GM23338 (cell line): Measurements from ENCODE around the gene CD74. TPM values are rescaled to one million over a fixed set of nuclear protein-coding genes. Genes with fewer than 3 reads are reported as not detected.

Experiments used
- ATAC-seq: fragments of 200-7000 bp; cut with Tn5 transposase; 3 replicates; pipeline ENCODE4 v1.9.1; 2020
- DNase-seq: peaks from one replicate; pipeline ENCODE4 v3.0.0-alpha.2; 2015; ENCODE audit warnings: low spot score
- H2AFZ ChIP-seq: fragments of 200-600 bp; sonication (generic); 2 replicates; pipeline ENCODE4 v1.8.0; 2016; ENCODE audit warnings: antibody characterized with exemption, mild to moderate bottlenecking, moderate library complexity
- H3F3A ChIP-seq: fragments of 200-600 bp; sonication (generic); replicated peaks from 2 replicates; pipeline ENCODE4 v1.8.0; 2017; ENCODE audit warnings: antibody characterized with exemption, mixed run types, low read depth
- H3K27ac ChIP-seq: fragments of 200-600 bp; sonication (generic); 2 replicates; pipeline ENCODE4 v1.6.1; 2016; ENCODE audit warnings: low read depth
- H3K27me3 ChIP-seq: fragments of 200-600 bp; sonication (generic); 2 replicates; pipeline ENCODE4 v1.8.0; 2016; ENCODE audit warnings: mild to moderate bottlenecking, mixed run types, moderate library complexity; ENCODE audit not compliant: insufficient read depth
- H3K36me3 ChIP-seq: fragments of 200-600 bp; sonication (generic); 2 replicates; pipeline ENCODE4 v1.8.0; 2016; ENCODE audit warnings: mild to moderate bottlenecking; ENCODE audit not compliant: insufficient read depth
- H3K4me1 ChIP-seq: fragments of 200-600 bp; sonication (generic); 2 replicates; pipeline ENCODE4 v1.8.0; 2016; ENCODE audit warnings: mild to moderate bottlenecking, moderate library complexity; ENCODE audit not compliant: insufficient read depth
- H3K4me2 ChIP-seq: fragments of 200-600 bp; sonication (generic); 2 replicates; pipeline ENCODE4 v1.7.1; 2017; ENCODE audit warnings: mixed run types
- H3K4me3 ChIP-seq: fragments of 200-600 bp; sonication (generic); 2 replicates; pipeline ENCODE4 v1.6.1; 2016; ENCODE audit warnings: mixed run types
- H3K79me2 ChIP-seq: fragments of 200-600 bp; sonication (generic); replicated peaks from 2 replicates; pipeline ENCODE4 v1.8.0; 2017; ENCODE audit warnings: mild to moderate bottlenecking; ENCODE audit not compliant: insufficient read depth
- H3K9me2 ChIP-seq: fragments of 200-600 bp; sonication (generic); 2 replicates; pipeline ENCODE4 v1.8.0; 2017; ENCODE audit not compliant: insufficient read depth
- H4K20me1 ChIP-seq: fragments of 200-600 bp; sonication (generic); replicated peaks from 2 replicates; pipeline ENCODE4 v1.8.0; 2017; ENCODE audit warnings: mild to moderate bottlenecking; ENCODE audit not compliant: insufficient read depth
- H3K27ac Mint-ChIP-seq: 2 replicates; pipeline ENCODE4 v1.8.0; 2020; ENCODE audit warnings: inconsistent platforms, mild to moderate bottlenecking, moderate library complexity, mixed read lengths
- H3K27me3 Mint-ChIP-seq: 3 replicates; pipeline ENCODE4 v1.8.0; 2022; ENCODE audit warnings: low read depth, mild to moderate bottlenecking, moderate library complexity, mixed read lengths, inconsistent platforms; ENCODE audit not compliant: insufficient read depth, poor library complexity
- H3K36me3 Mint-ChIP-seq: 3 replicates; pipeline ENCODE4 v1.8.0; 2021; ENCODE audit warnings: low read depth, mild to moderate bottlenecking, inconsistent platforms, moderate library complexity, mixed read lengths
- H3K4me1 Mint-ChIP-seq: 3 replicates; pipeline ENCODE4 v1.8.0; 2020; ENCODE audit warnings: mild to moderate bottlenecking, inconsistent platforms, mixed read lengths
- H3K4me3 Mint-ChIP-seq: 3 replicates; pipeline ENCODE4 v1.8.0; 2021; ENCODE audit warnings: moderate library complexity, mild to moderate bottlenecking, inconsistent platforms, mixed read lengths
- H3K9me3 Mint-ChIP-seq: 3 replicates; pipeline ENCODE4 v1.8.0; 2020; ENCODE audit warnings: moderate library complexity, mild to moderate bottlenecking, inconsistent platforms, mixed read lengths
- CREB1 ChIP-seq: fragments of 250-450 bp; sonication (Bioruptor Pico); IDR thresholded peaks from 2 replicates; pipeline ENCODE4 v1.5.0; 2020; ENCODE audit warnings: low read depth, mild to moderate bottlenecking, moderate library complexity
- CTCF ChIP-seq, 2 experiments: fragments of 200-600 bp in 1 of 2; sonication (generic) in 1 of 2; conservative IDR thresholded peaks; 2 replicates each; pipeline versions ENCODE4 v1.5.1 to v1.6.1; 2016 to 2017; ENCODE audit warnings: antibody characterized with exemption in 2 of 2, low read depth in 2 of 2, mild to moderate bottlenecking in 2 of 2, moderate library complexity in 1 of 2
- EZH2 ChIP-seq: fragments of 200-600 bp; sonication (generic); IDR thresholded peaks from one replicate; pipeline ENCODE4 v1.8.0; 2017; ENCODE audit warnings: antibody characterized with exemption, mild to moderate bottlenecking, low read depth; ENCODE audit not compliant: unreplicated experiment
- EZH2phosphoT487 ChIP-seq: fragments of 200-600 bp; sonication (generic); IDR thresholded peaks from one replicate; pipeline ENCODE4 v1.8.1; 2018; ENCODE audit warnings: antibody characterized with exemption; ENCODE audit not compliant: unreplicated experiment
- JUNB ChIP-seq: IDR thresholded peaks from one replicate; pipeline ENCODE4 v1.6.1; 2016; ENCODE audit warnings: antibody characterized with exemption; ENCODE audit not compliant: unreplicated experiment
- NANOG ChIP-seq: IDR thresholded peaks from 2 replicates; pipeline ENCODE4 v1.6.1; 2016; ENCODE audit warnings: antibody characterized with exemption, borderline replicate concordance
- POLR2AphosphoS5 ChIP-seq: IDR thresholded peaks from 2 replicates; pipeline ENCODE4 v1.6.1; 2016; ENCODE audit warnings: antibody characterized with exemption, low read depth
- STAT1 ChIP-seq: IDR thresholded peaks from one replicate; pipeline ENCODE4 v1.6.1; 2016; ENCODE audit warnings: antibody characterized with exemption; ENCODE audit not compliant: unreplicated experiment
- ZNF114 ChIP-seq: fragments of 250-450 bp; sonication (Bioruptor Pico); IDR thresholded peaks from 2 replicates; pipeline ENCODE4 v1.5.0; 2020; ENCODE audit warnings: mild to moderate bottlenecking, moderate library complexity
- ZNF331 ChIP-seq: fragments of 250-450 bp; sonication (Bioruptor Pico); IDR thresholded peaks from 2 replicates; pipeline ENCODE4 v1.5.0; 2020; ENCODE audit warnings: low read depth, mild to moderate bottlenecking, moderate library complexity
- ZNF462 ChIP-seq: fragments of 250-450 bp; sonication (Bioruptor Pico); IDR thresholded peaks from 2 replicates; pipeline ENCODE4 v1.5.0; 2020; ENCODE audit warnings: mild to moderate bottlenecking, moderate library complexity
- polyA plus RNA-seq: library from polyadenylated mRNA; unstranded; fragments of >200 nt; fragmentation: Nextera tagmentation; extraction: Ambion mirVana; gene quantifications from 2 replicates; pipeline ENCODE4 v1.2.1, GENCODE V29; 2016
- total RNA-seq: library from RNA; depleted of rRNA; stranded (reverse); fragments of >200 nt; shearing (Covaris generic); gene quantifications from 2 replicates; pipeline ENCODE4 v1.2.3, GENCODE V29; 2014
- TF ChIP-seq, protein P1 (sequence below): IDR thresholded peaks from one replicate; pipeline ENCODE4 v1.6.1; 2018; ENCODE audit warnings: antibody characterized with exemption; ENCODE audit not compliant: unreplicated experiment
- TF ChIP-seq, protein P2 (sequence below): IDR thresholded peaks from 2 replicates; pipeline ENCODE4 v1.6.1; 2016; ENCODE audit warnings: antibody characterized with exemption

Gene CD74
- total and polyA plus RNA-seq, 2 experiments from 2014 or later, result 49.8 to 98.4 TPM

GRCh38 chr5:150374651-150375050, 38.1 kb downstream of the CD74 start:
- no peak overlapping the region for H3K4me3 ChIP-seq
- Mint-ChIP-seq H3K27me3 (peaks cover 6% of the 10 kb centered on the region), H3K27ac (no peak overlapping the region), H3K36me3 (peaks cover 97% of the 10 kb centered on the region), H3K4me1 (peaks cover 3% of the 10 kb centered on the region; the same call in 1 of the 3 replicates), H3K9me3 (no peaks in the 10 kb centered on the region; the same call in 2 of the 3 replicates), H3K4me3 (no peak overlapping the region)
- H2AFZ ChIP-seq, result no peak overlapping the region
- no peak for ATAC-seq
- no peak for DNase-seq
- H3K9me2 ChIP-seq, result no peaks in the 10 kb centered on the region
- H3K36me3 ChIP-seq, result peaks cover 61% of the 10 kb centered on the region
- H3K4me2 ChIP-seq, result no peak overlapping the region
- no peaks in the 10 kb centered on the region for H3K79me2 ChIP-seq
- no peak overlapping the region for H3K27ac ChIP-seq
- no peaks in the 10 kb centered on the region for H3K4me1 ChIP-seq
- TF ChIP-seq CREB1 (CRISPR knock-in tag), result no peak
- TF ChIP-seq ZNF331 (CRISPR knock-in tag), result no peak
- TF ChIP-seq NANOG, result no peak
- TF ChIP-seq, protein P1, sequence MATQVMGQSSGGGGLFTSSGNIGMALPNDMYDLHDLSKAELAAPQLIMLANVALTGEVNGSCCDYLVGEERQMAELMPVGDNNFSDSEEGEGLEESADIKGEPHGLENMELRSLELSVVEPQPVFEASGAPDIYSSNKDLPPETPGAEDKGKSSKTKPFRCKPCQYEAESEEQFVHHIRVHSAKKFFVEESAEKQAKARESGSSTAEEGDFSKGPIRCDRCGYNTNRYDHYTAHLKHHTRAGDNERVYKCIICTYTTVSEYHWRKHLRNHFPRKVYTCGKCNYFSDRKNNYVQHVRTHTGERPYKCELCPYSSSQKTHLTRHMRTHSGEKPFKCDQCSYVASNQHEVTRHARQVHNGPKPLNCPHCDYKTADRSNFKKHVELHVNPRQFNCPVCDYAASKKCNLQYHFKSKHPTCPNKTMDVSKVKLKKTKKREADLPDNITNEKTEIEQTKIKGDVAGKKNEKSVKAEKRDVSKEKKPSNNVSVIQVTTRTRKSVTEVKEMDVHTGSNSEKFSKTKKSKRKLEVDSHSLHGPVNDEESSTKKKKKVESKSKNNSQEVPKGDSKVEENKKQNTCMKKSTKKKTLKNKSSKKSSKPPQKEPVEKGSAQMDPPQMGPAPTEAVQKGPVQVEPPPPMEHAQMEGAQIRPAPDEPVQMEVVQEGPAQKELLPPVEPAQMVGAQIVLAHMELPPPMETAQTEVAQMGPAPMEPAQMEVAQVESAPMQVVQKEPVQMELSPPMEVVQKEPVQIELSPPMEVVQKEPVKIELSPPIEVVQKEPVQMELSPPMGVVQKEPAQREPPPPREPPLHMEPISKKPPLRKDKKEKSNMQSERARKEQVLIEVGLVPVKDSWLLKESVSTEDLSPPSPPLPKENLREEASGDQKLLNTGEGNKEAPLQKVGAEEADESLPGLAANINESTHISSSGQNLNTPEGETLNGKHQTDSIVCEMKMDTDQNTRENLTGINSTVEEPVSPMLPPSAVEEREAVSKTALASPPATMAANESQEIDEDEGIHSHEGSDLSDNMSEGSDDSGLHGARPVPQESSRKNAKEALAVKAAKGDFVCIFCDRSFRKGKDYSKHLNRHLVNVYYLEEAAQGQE, result no peak
- TF ChIP-seq EZH2phosphoT487, result no peak
- TF ChIP-seq, protein P2, sequence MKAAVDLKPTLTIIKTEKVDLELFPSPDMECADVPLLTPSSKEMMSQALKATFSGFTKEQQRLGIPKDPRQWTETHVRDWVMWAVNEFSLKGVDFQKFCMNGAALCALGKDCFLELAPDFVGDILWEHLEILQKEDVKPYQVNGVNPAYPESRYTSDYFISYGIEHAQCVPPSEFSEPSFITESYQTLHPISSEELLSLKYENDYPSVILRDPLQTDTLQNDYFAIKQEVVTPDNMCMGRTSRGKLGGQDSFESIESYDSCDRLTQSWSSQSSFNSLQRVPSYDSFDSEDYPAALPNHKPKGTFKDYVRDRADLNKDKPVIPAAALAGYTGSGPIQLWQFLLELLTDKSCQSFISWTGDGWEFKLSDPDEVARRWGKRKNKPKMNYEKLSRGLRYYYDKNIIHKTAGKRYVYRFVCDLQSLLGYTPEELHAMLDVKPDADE, result no peak
- TF ChIP-seq STAT1, result no peak
- no peak for TF ChIP-seq CTCF (conservative IDR thresholded peaks at IDR 0.05; ENCODE audit: low read depth in 2 of 2)
- TF ChIP-seq ZNF462, result no peak
- TF ChIP-seq EZH2, result no peak
- no peak for TF ChIP-seq JUNB
- TF ChIP-seq ZNF114, result no peak
- TF ChIP-seq POLR2AphosphoS5, result no peak
- peaks cover 27% of the 10 kb centered on the region for H4K20me1 ChIP-seq
- H3K27me3 ChIP-seq, result no peaks in the 10 kb centered on the region
- H3F3A ChIP-seq, result 0 out of 2 replicates have a peak, but pooled peaks cover 3% of the 10 kb centered on the region
